Measurements from ENCODE around the gene AKAP13. TPM values are rescaled to one million over a fixed set of nuclear protein-coding genes. Genes with fewer than 3 reads are reported as not detected.

AKAP13 gene
- total RNA-seq, 2 donors from 2014 or later, result 228 to 273 TPM

GRCh38 chr15:85615930-85616329, 235.5 kb downstream of the AKAP13 start:
- Histone ChIP-seq H3K36me3 (no peaks in the 10 kb centered on the region), H3K9me3 (no peaks in the 10 kb centered on the region), H3K27me3 (replicated peaks; ENCODE audit: insufficient read depth) (no peaks in the 10 kb centered on the region), H3K27ac (peak overlapping the region in 1 of 2 donors; percentile 20), H3K4me1 (ENCODE audit: control insufficient read depth in 1 of 2, low read depth in 2 of 2) (peaks cover 37 to 46% of the 10 kb centered on the region in 2 donors), H3K4me3 (no peak overlapping the region)
- no peak for ATAC-seq (ENCODE audit: insufficient number of reproducible peaks, low FRiP score, low read depth)
- TF ChIP-seq CTCF (IDR thresholded peaks at IDR 0.05), result peak; percentile 34
- no peak for DNase-seq (ENCODE audit: low spot score)

GRCh38 chr15:85616549-85617110, 236.2 kb downstream of the AKAP13 start:
- Histone ChIP-seq H3K4me1 (ENCODE audit: control insufficient read depth in 1 of 2, low read depth in 2 of 2) (peaks cover 37 to 46% of the 10 kb centered on the region in 2 donors), H3K27ac (peak overlapping the region; percentile 20 to 92)
- no peak for TF ChIP-seq CTCF (IDR thresholded peaks at IDR 0.05)

DNA sequence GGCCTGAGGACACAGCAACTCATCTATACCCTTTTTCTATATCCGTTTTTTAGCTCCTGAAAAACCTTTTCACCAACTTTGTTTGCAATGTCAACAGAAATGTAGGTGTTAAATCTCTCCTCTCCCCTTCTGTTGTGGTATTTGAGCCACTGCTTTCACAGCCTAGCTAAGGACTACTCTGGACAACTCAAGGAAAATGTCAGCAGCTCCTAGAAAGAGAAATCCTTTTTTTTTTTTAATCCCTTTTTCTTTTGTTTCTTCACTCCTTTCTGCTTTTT, 237.8 kb downstream of the AKAP13 start:
- DNase-seq (ENCODE audit: low spot score) (no peak), ATAC-seq (ENCODE audit: insufficient number of reproducible peaks, low FRiP score, low read depth) (no peak)
- Histone ChIP-seq H3K36me3 (no peaks in the 10 kb centered on the region), H3K4me1 (ENCODE audit: control insufficient read depth in 1 of 2, low read depth in 2 of 2) (peaks cover 40 to 50% of the 10 kb centered on the region in 2 donors), H3K27me3 (replicated peaks; ENCODE audit: insufficient read depth) (no peaks in the 10 kb centered on the region), H3K27ac (peak overlapping the region; percentile 79 to 92), H3K9me3 (no peaks in the 10 kb centered on the region), H3K4me3 (peak overlapping the region; percentile 71)
- no peak for TF ChIP-seq CTCF (IDR thresholded peaks at IDR 0.05)

More at GRCh38 chr15:85616549-85617110, 236.2 kb downstream of the AKAP13 start:
- no peaks in the 10 kb centered on the region for H3K27me3 ChIP-seq (replicated peaks; ENCODE audit: insufficient read depth)
- no peak for DNase-seq (ENCODE audit: low spot score)
- H3K36me3 ChIP-seq, result no peaks in the 10 kb centered on the region
- H3K9me3 ChIP-seq, result no peaks in the 10 kb centered on the region
- no peak overlapping the region for H3K4me3 ChIP-seq
- no peak for ATAC-seq (ENCODE audit: insufficient number of reproducible peaks, low FRiP score, low read depth)

DNA sequence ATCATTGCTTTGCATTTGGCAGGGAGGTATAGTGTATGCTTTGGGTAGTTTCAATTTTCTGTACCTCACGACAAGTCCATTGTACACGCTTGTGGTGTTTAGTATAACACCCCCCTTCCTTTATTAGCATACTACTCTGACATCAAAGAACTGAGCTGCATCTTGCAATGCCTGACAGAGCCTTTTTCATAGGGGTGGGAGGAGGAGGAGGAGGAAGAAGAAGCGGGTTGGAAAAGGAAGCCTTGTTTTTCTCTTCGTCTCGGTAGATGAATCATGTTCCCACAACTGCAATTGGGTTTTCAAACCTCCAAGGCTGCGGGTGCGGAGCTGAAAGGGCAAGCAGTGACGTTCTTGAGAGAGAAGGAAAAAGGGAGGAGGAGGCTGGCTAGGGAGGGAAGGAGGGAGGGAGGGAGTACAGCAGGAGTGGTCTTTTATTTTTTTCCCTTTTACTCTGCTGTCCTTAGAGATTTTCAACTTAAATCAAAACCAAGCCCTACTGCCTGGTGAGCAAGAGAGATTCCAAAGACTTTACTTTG, 238.6 kb downstream of the AKAP13 start:
- Histone ChIP-seq H3K4me3 (peak overlapping the region; percentile 71), H3K27me3 (replicated peaks; ENCODE audit: insufficient read depth) (no peaks in the 10 kb centered on the region), H3K4me1 (ENCODE audit: control insufficient read depth in 1 of 2, low read depth in 2 of 2) (peaks cover 37 to 56% of the 10 kb centered on the region in 2 donors), H3K36me3 (no peaks in the 10 kb centered on the region), H3K27ac (peak overlapping the region; percentile 79 to 92), H3K9me3 (no peaks in the 10 kb centered on the region)
- DNase-seq (ENCODE audit: low spot score), result peak; percentile 73
- peak; percentile 59 for ATAC-seq (ENCODE audit: insufficient number of reproducible peaks, low FRiP score, low read depth)
- no peak for TF ChIP-seq CTCF (IDR thresholded peaks at IDR 0.05)

- no peak for TF ChIP-seq CTCF (IDR thresholded peaks at IDR 0.05)
- ATAC-seq (ENCODE audit: insufficient number of reproducible peaks, low FRiP score, low read depth) (no peak), DNase-seq (ENCODE audit: low spot score) (no peak)
- Histone ChIP-seq H3K4me1 (ENCODE audit: control insufficient read depth in 1 of 2, low read depth in 2 of 2) (peaks cover 40 to 56% of the 10 kb centered on the region in 2 donors), H3K9me3 (no peaks in the 10 kb centered on the region), H3K27me3 (replicated peaks; ENCODE audit: insufficient read depth) (no peaks in the 10 kb centered on the region), H3K4me3 (peak overlapping the region; percentile 71), H3K27ac (peak overlapping the region; percentile 79 to 92), H3K36me3 (no peaks in the 10 kb centered on the region)
Measured at GRCh38 chr15:85619992-85620689, 239.7 kb downstream of the AKAP13 start.

Data from thoracic aorta (tissue), 2 donors.